Superior temporal gyrus (tissue), 1 donor: ENCODE results near the gene COX4I1.

Experiments used
- DNase-seq: peaks from one replicate; pipeline ENCODE4 v3.0.0-alpha.2; 2016; ENCODE audit errors: extremely low spot score

COX4I1 gene

DNA sequence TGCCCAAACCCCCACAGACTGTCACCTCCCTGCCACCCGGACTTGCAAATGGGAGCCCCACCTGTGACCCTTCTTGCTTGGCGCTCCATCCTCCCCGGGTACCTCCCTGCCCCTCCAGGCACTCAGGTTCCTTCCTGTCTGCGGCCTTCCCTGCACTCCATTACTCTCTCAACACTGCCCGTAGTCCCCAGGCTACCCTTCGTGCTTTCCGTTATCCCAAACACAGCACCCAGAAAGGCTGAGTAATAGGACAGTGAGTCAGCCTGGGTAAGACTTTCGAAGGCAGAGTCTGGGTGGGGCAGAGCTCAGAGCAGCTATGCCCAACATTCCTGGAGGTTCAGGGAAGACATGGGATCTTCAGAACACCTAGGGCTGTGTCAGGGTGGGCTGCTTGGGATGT lies 32.0 kb upstream of the COX4I1 start:
- DNase-seq, result no peak

DNA sequence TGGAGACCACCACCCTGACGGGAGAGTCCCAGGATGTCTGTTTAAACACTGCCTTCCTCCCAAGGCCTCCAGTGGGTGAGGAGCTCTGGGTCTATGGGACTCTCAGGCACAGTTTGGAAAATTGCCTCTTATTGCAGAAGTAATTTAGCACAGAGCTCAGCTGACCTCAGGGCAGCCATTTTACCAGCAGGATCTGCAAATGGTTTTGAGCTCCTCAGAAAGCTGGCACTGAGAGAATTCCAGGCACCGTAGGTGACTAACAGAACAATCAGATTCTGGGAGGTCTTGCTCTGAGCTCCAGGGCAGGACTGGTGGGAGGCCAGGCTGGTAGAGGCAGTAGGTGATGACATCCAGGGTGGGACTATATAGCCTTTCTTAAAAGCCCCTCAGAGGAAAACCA lies 31.3 kb upstream of the COX4I1 start:
- no peak for DNase-seq

DNA sequence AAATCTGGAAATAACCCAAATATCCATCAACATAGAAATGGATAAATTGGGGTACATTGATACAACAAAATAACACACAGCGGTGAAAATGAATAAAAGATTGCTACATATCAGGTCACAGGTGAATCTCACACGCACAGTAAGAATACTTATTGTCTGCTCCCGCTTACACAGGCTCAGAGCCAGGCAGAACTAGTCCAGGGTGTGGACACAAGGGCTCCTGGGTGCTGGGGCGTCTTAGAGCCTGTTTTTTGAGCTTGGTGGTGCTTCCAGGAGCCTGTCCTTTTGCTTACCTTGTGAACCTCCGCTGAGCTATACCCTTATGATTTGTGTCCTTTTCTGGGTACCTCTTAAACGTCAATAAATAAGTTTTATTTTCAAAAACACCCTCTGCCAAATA lies 28.8 kb upstream of the COX4I1 start:
- DNase-seq, result no peak

DNA sequence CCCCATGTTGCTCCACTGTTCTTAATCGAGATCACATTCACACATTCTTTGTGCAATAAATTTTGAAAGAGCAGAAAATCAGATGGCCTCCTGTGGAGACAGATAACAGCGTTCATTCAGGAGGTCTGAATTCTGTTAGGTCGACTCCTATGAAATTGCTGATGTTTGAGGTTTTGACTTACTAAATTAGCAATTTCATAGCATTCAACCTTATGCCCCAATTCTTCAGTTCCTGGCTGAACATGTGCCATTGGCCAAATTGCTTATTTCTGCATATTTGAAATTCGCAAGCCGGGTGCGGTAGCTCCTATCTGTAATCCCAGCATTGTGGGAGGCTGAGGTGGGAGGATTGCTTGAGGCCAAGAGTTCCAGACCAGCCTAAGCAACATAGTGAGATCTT lies 26.5 kb upstream of the COX4I1 start:
- DNase-seq, result no peak

DNA sequence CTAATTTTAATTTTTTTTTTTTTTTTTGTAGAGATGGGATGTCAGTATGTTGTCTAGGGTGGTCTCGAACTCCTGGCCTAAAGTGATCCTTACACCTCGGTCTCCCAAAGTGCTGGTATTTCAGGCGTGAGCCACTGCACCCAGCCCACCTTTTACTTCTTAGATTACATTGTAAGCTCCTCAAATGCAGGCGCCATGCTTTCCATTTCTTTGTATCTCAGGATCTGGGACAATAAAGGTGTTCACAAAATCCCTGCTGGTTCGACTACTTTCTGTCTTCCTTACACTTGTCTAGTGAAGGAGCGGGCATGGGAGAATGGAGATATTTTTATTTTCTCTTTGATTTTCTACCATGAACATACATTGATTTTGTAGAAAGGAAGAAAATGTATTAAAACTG lies 25.4 kb upstream of the COX4I1 start:
- DNase-seq, result no peak

DNA sequence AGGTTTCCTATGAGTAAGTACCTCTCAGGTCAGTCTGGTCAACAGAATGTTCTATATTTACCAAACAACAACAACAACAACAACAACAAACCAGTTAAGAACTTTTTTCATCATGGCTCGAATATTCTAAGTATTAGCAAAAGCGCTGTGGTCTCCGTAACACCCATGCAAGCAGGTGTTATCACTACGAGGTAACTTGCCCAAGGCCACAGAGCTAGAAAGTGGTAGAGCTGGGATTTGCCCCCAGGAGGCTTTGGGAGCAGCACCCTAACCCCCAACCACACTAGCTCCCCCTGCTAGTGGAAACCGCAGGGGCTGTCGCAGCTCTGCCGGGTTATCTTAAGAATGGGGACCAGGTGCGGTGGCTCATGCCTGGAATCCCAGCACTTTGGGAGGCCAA lies 24.7 kb upstream of the COX4I1 start:
- DNase-seq, result no peak

DNA sequence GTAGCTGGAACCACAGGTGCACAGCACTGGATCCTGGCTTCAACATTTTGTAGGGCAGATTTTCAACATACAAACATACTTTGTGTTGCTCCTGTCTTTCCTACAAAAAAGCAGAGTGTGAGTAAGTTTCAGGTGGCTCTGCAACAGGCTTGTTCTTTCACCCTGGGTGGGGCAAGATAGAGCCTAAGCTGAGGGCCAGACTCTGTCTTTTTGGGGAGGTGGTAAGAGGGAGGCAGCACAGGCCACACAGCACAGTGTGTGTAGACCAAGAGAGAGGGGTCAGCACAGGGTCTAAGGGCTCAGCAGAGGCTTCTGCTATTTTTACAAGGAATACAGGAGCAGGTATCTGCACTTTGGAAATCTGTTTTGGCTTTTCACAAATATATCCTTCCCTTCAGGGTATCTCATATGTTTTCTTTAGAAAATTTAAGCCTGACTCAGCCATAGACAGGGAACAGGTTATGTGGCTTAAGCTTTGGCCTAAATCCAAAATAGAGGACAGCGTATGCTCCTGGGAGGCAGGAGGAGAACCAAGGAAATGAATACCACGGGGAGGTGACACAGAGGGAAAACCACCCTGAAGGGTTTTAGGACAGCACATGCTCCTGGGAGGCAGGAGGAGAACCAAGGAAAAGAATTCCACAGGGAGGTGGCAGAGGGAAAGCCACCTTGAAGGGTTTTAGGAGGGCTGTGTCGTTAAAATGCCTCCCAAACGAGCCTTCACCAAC lies 21.7 kb upstream of the COX4I1 start:
- DNase-seq, result no peak

DNA sequence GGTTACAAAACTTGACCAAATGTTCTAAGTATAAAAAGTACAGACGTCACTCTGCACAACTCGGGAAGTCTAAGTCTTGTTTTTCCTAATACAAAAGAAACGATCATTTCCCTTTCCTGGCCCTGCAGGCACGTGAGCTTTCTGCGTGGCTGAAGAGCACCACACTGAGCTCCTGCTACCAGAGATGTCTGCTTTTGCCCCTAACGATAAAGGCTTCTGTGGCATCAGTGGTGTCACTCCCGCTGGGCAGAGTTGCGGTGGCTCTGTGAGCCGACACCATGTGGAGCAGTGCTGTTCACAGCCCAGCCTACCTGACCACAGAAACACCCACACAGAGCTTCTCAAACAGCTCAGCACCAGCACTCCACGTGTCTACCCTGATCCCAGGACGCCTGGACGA lies 20.6 kb upstream of the COX4I1 start:
- DNase-seq, result no peak

DNA sequence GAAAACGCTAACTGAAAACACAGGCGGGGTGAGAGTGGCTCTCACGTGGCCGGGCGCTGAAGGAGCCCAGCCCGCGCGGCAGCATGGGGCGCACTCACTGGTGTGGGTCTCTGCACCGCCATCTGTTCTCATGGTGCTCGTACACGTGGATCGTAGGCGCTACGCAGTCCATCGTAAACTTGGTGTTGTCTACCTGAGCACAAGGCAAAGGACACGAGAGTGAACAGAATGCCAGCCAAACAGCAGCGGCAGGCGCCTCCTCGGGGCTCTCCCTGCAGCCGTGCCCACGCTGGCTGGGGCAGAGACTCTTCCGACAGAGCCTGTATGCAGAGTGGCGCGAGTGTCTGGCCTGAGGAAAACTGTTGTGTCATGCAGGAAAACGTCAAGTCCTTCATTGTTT lies 19.2 kb upstream of the COX4I1 start:
- no peak for DNase-seq

DNA sequence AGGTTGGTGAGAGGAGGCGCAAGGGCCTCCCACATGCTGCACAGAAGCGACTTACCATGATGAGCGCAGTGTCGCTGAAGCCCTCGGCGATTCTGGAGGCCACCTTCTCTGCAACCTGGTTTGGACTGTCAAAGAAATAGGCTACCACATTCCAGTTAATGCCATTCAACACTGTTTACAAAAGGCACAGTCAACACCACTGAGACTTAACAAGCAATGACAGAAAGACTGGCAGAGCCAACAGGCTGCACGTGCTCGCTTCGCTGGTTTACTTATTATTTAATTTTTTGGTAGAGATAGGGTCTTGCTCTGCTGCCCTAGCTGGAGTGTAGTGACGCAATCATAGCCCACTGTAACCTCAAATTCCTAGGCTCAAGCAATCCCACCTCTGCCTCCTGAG lies 18.3 kb upstream of the COX4I1 start:
- DNase-seq, result no peak

DNA sequence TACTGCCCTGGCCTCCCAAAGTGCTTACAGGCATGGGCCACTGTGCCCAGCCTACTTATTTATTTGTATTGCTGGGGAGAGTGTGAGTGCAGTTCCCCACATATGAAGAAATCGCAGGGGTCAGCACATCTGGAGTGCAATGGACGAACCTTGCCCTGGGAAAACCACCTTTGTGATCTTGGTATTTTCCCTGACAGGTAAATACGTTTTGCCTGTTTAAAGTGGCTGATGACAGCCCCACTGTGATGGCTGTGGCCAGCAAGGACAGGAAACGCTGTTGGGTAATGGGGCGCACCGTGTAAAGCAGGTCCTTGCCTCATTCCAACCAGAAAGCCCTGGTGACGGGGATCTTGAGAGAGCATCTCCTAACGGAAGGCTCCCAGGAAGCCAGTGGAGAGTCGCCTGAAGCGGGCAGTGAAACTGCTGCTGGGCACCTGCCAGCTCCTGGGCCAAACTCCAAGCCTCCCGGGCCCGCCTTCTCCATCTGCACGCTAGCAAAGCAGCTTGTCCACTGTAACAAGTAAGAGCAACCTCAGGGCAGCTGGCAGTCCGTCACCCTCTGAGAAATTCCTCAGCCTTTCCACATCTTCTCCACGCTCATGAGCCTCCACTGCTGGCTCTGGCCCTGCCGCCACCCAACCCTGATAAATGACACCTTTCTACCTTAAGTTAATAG lies 17.7 kb upstream of the COX4I1 start:
- DNase-seq, result peak; percentile 73

DNA sequence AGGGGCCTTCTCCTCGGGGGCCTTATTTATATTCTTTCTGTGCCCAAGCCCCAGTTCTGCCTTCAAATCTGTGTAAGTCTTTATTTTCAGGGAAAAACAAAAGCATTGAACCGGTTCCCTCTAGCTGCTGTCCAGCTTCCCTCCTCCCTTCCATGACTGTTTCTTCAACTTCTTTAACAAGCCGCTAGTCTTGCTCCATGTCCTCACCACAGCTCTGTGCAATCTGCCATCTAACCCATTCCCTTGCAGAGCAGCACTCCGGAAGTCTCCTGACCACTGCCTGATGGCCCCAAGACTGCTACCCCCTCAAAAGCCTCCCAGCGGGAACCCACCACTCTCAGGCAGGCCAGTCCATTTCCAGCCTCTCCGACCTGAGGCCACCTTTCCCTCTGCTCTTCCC lies 17.0 kb upstream of the COX4I1 start:
- no peak for DNase-seq

DNA sequence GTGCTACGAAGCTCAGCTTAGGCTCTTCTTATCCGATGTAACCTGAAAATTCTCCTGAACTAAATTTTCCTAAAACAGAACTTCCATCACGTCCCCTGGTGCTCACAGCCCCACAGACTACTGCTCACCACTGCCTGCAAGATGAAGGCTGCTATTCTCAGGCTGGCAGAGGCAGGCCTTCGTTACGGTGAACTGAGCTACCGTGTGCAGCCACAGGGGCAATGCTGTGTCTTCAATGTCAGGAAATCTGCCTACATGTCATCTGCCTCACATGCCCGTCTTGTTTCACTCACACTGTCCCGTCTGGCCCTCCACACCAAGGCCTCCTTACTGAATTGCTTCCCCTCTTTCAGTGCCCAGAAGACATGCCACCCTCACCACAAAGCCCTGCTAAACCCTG lies 16.1 kb upstream of the COX4I1 start:
- DNase-seq, result no peak

DNA sequence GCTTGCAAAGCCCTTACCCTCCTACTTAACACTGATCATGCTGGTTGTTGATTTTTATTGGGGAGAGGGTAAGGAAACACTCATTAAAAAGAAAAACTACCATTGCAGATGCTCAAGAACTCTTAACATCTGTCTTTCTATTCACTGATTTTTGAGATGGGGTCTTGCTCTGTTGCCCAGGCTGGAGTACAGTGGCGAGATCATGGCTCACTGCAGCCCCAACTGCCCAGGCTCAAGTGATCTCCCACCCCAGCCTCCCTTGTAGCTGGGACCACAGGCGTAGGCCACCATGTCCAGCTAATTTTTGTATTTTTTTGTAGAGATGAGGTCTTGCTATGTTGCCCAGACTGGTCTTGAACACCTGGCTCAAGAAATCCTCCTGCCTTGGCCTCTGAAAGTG lies 14.7 kb upstream of the COX4I1 start:
- no peak for DNase-seq

DNA sequence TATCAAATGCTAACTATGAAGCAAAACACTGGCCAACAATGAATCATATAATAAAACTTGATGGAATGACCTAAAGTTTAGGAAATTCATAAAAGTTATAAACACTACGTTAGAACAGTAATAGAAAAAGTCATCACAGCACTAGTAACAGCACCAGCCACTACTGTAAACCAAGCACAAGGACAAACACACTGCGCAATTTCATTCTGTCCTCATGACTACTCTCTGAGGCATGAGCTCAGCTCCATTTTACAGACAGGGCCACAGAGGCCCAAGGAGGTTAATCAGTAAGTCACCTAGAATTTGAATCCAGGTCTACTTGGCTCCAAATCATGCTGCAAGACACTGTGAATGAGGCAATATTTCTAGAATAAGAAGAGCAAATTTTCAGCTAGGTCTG lies 13.6 kb upstream of the COX4I1 start:
- no peak for DNase-seq

DNA sequence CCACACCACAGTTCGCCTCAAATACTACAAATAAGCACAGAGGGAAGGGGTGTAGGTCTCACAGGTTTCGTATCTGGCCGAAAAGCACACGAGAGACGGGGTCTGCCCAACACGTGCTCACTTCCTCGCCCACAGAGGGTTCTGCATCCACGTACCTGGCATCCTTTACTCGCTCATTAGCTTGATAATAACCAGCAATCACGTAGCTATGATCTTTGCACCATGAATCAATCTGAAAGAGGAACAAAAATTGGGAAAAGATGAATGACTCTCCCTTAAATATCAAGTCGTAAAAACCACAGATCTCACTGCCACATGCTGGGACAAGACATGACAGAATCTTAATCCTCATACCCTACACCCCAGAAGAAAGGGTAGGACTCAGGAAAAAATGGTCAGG lies 10.7 kb upstream of the COX4I1 start:
- no peak for DNase-seq

DNA sequence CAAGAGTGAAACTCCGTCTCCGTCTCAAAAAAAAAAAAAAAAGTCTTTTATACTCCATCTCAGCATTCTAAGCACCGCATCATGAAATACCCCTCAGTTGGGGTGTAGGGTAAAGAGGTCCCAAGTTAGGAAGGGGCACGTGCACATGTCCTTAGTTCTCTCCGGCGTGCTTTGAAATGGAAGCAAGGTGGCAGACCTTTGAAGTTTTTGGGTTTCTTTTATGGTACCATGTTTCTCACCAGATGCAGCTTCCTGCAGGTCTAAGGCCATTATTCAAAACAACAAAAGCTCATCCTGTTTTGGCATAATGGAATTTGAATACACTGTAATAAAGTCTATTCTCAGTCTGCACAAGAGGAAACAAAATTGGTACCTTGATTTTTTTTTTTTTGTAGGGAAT lies 9.7 kb upstream of the COX4I1 start:
- DNase-seq, result no peak

DNA sequence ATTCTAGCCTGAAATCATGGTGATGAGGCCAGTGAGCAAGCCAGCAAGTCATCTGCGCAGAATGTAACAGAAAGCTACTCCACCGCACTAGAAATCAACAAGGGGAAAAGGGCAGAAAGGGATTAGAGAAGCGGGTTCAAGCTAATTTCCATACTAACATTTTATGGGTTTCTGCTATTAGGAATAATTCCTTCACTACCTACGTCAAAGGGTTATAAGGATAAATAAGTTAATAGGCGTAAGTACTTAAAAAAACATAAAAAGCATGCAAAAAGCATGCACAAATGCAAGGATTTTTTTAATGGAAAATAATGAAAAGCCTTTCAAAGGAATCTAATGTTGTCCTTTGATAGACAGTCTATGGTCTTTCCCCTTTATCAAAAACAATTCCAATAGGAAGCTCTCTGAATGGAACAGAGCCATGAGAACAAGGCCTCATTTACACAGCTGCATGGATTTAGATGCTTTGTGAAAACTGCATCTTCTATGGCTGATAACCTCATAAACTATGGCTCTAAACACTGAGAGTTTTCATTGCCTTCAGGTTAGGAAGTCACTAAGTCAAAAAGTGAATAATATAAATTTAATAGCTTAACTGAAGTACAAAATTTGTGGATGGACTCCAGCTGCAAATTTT lies 5.7 kb upstream of the COX4I1 start:
- no peak for DNase-seq

DNA sequence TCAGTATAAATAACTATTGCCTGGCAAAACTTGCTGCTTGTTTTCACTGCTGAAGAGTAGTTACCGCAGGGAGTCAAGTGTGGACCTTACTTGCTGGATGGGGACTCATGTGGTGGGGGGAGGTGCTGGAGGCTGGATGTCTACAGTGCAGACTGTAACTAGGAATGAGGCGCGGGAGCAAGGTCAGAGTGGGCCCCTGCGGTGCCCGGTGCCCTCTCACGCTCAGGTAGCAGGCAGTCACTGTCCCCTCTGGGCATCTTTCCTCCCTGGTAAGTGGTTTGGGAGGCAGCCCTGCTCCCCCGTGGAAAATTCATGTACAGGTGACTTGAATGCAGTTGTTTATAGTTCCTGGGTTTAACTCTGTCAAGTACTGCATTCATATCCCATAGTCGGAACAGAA lies 4.8 kb upstream of the COX4I1 start:
- no peak for DNase-seq

DNA sequence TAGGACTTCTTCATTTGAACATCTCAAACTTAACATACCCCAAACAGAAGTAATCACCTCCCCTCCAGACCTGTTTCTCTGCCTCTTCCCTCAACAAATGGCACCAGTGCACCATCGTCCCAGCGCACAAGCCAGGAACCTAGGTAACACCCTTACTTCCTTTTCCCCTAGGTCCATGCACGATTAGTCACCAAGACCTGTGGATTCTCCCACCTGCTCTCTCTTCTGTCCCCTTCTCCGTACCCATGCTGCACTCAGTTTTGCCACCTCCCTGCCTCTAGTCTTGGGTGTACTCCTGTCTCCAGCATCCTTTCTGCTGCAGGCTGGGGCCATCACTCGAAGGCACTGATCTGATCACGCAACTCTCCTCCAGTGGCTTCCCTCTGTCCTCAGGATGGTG lies 3.3 kb upstream of the COX4I1 start:
- no peak for DNase-seq

DNA sequence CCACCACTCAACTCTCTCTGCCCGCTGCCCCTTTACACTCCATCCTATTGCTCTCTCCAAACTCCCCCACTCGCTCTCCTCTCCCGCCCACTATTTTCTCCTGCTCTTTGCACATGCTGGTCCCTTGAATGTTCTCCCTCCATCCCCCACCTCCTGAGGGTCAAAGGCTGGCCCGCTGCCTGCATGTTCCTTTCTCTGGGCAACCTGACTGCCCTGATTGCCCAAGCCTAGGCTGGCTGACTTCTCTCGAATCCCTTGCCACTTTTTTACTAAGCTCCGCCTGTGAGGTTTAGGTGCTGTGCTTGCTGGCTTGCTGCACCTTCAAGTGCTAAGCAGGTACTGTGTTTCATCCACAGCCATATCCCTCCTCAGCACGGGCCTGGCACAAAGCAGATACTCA lies 2.9 kb upstream of the COX4I1 start:
- no peak for DNase-seq

DNA sequence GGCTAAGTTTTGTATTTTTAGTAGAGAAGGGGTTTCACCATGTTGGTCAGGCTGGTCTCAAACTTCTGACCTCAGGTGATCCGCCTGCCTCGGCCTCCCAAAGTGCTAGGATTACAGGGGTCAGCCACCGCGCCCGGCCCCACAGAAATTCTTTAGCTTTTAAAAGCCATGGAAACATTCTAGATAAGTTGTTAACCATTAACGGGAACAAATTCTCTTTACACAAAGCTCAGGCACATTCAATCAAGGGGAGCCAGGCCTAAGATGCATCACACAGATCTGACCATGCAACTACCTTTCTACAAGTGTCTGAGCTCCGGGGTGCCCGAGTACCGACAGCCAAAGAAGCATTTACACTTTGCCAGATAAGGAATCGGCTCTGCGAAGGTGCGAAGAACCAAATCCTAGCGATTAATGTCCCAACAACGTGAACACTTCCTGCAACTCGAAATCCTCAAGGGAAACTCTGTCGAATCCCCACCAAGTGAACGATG lies 1.2 kb upstream of the COX4I1 start:
- no peak for DNase-seq

DNA sequence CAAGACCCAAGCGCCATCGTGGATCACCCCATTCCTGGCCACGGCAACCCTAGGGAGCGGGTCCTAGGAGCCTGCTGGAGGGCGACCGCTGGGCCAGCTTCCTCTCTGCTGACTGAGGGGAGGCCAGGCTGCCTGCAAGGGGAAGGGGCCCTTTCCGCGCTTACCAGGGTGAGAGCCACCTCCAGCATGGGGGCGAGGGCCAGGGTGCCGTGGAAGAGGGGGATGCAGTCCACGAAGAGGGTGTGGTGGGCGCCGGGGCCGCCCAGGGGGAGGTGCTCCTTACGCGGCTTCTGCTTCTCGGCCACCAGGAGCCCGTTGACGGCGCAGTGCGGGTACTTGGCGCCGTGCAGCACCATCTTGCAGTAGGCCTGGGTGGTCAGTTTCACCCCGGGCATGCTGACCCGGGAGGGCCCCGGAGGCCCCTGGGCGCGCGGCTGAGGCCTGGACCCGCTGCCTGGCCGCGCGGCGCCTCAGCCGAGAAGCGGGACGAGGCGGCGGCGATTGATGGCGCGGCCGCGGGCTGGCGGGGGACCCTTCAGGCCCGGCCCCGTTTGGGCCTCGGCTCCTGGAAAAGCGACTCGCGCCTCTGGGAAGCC lies 496 bp upstream of the COX4I1 start:
- DNase-seq, result no peak
